ENCODE measurements around the gene CXCL12. TPM values are rescaled to one million over a fixed set of nuclear protein-coding genes. Genes with fewer than 3 reads are reported as not detected.

CXCL12 gene
- polyA plus RNA-seq, 1 donor from 2014 or later, result 0.14 TPM

GRCh38 chr10:44400541-44400940, 15.6 kb upstream of the CXCL12 start:
- H3K4me2 ChIP-seq (ENCODE audit: low read length), result no peak overlapping the region
- H3K9ac ChIP-seq (ENCODE audit: low read length), result no peak overlapping the region
- no peaks in the 10 kb centered on the region for H3K36me3 ChIP-seq (ENCODE audit: insufficient read depth, low read length)
- H3K27me3 ChIP-seq (ENCODE audit: insufficient read depth, low read depth, low read length), result no peaks in the 10 kb centered on the region
- H3K9me3 ChIP-seq (ENCODE audit: low read length), result no peaks in the 10 kb centered on the region
- H4K20me1 ChIP-seq (ENCODE audit: insufficient read depth), result no peaks in the 10 kb centered on the region
- no peaks in the 10 kb centered on the region for H3F3A ChIP-seq (ENCODE audit: insufficient read depth, low read length, poor library complexity, severe bottlenecking)
- no peak for TF ChIP-seq MXI1 (conservative IDR thresholded peaks at IDR 0.05; ENCODE audit: poor library complexity, severe bottlenecking)
- no peak for TF ChIP-seq POLR2AphosphoS5 (IDR thresholded peaks at IDR 0.05)
- no peak for TF ChIP-seq EP300 (conservative IDR thresholded peaks at IDR 0.05; ENCODE audit: poor library complexity, severe bottlenecking)
- no peak for TF ChIP-seq SMC3 (conservative IDR thresholded peaks at IDR 0.05; ENCODE audit: poor library complexity)
- no peak for TF ChIP-seq RAD21 (conservative IDR thresholded peaks at IDR 0.05)
- no peak overlapping the region for H3K27ac ChIP-seq (ENCODE audit: low read length)
- no peak overlapping the region for H2AFZ ChIP-seq (ENCODE audit: low read depth, low read length)
- no peak overlapping the region for H3K4me3 ChIP-seq (ENCODE audit: low read length)
- no peaks in the 10 kb centered on the region for H3K79me2 ChIP-seq (replicated peaks; ENCODE audit: insufficient read depth, low read length)
- H3K9me2 ChIP-seq (ENCODE audit: insufficient read depth, low read length), result no peaks in the 10 kb centered on the region

- Histone ChIP-seq H3K27me3 (ENCODE audit: insufficient read depth, low read depth, low read length) (no peaks in the 10 kb centered on the region), H3K27ac (ENCODE audit: low read length) (no peak overlapping the region), H3K9me3 (ENCODE audit: low read length) (no peaks in the 10 kb centered on the region), H2AFZ (ENCODE audit: low read depth, low read length) (no peak overlapping the region), H3F3A (ENCODE audit: insufficient read depth, low read length, poor library complexity, severe bottlenecking) (no peaks in the 10 kb centered on the region), H3K9ac (ENCODE audit: low read length) (no peak overlapping the region), H3K9me2 (ENCODE audit: insufficient read depth, low read length) (no peaks in the 10 kb centered on the region), H4K20me1 (ENCODE audit: insufficient read depth) (no peaks in the 10 kb centered on the region), H3K36me3 (ENCODE audit: insufficient read depth, low read length) (no peaks in the 10 kb centered on the region), H3K4me2 (ENCODE audit: low read length) (no peak overlapping the region), H3K4me3 (ENCODE audit: low read length) (no peak overlapping the region), H3K79me2 (replicated peaks; ENCODE audit: insufficient read depth, low read length) (no peaks in the 10 kb centered on the region)
- TF ChIP-seq TAF1 (IDR thresholded peaks at IDR 0.05; ENCODE audit: low read depth), result no peak
- TF ChIP-seq CTCF (IDR thresholded peaks at IDR 0.05; ENCODE audit: poor library complexity, severe bottlenecking), result no peak
- TF ChIP-seq MXI1 (conservative IDR thresholded peaks at IDR 0.05; ENCODE audit: poor library complexity, severe bottlenecking), result no peak
- TF ChIP-seq EP300 (conservative IDR thresholded peaks at IDR 0.05; ENCODE audit: poor library complexity, severe bottlenecking), result no peak
- no peak for TF ChIP-seq RAD21 (conservative IDR thresholded peaks at IDR 0.05)
Observed at GRCh38 chr10:44399659-44400451, 15.0 kb upstream of the CXCL12 start.

- TF ChIP-seq TAF1 (IDR thresholded peaks at IDR 0.05; ENCODE audit: low read depth), result no peak
- no peak for TF ChIP-seq CTCF (IDR thresholded peaks at IDR 0.05; ENCODE audit: poor library complexity, severe bottlenecking)
- no peak for TF ChIP-seq REST (IDR thresholded peaks at IDR 0.05; ENCODE audit: borderline replicate concordance)
- no peak for TF ChIP-seq SMC3 (conservative IDR thresholded peaks at IDR 0.05; ENCODE audit: poor library complexity)
- TF ChIP-seq POLR2AphosphoS5 (IDR thresholded peaks at IDR 0.05), result no peak
- TF ChIP-seq EP300 (conservative IDR thresholded peaks at IDR 0.05; ENCODE audit: poor library complexity, severe bottlenecking), result no peak
- no peak for TF ChIP-seq MXI1 (conservative IDR thresholded peaks at IDR 0.05; ENCODE audit: poor library complexity, severe bottlenecking)
- no peak for TF ChIP-seq RAD21 (conservative IDR thresholded peaks at IDR 0.05)
- no peak for TF ChIP-seq EZH2 (IDR thresholded peaks at IDR 0.05; ENCODE audit: borderline replicate concordance, insufficient read depth, low read length, poor library complexity, severe bottlenecking)
- no peaks in the 10 kb centered on the region for H3K9me3 ChIP-seq (ENCODE audit: low read length)
- no peak overlapping the region for H2AFZ ChIP-seq (ENCODE audit: low read depth, low read length)
- H3K27me3 ChIP-seq (ENCODE audit: insufficient read depth, low read depth, low read length), result no peaks in the 10 kb centered on the region
- no peaks in the 10 kb centered on the region for H3K36me3 ChIP-seq (ENCODE audit: insufficient read depth, low read length)
- H3F3A ChIP-seq (ENCODE audit: insufficient read depth, low read length, poor library complexity, severe bottlenecking), result no peaks in the 10 kb centered on the region
- H3K9me2 ChIP-seq (ENCODE audit: insufficient read depth, low read length), result no peaks in the 10 kb centered on the region
- no peak overlapping the region for H3K4me3 ChIP-seq (ENCODE audit: low read length)
- no peaks in the 10 kb centered on the region for H3K79me2 ChIP-seq (replicated peaks; ENCODE audit: insufficient read depth, low read length)
- H4K20me1 ChIP-seq (ENCODE audit: insufficient read depth), result no peaks in the 10 kb centered on the region
- no peak overlapping the region for H3K27ac ChIP-seq (ENCODE audit: low read length)
- no peak overlapping the region for H3K4me2 ChIP-seq (ENCODE audit: low read length)
- no peak overlapping the region for H3K9ac ChIP-seq (ENCODE audit: low read length)
Observed at GRCh38 chr10:44398747-44399658, 14.1 kb upstream of the CXCL12 start.
